Right cardiac atrium (tissue), 5 donors: ENCODE results near the gene BTBD10. TPM values are rescaled to one million over a fixed set of nuclear protein-coding genes. Genes with fewer than 3 reads are reported as not detected.
"Not testable (repeated sequence)": the region's sequence is repeated elsewhere in the genome, so short reads cannot be mapped to it uniquely, and the experiment has no call there.

Experiments
- ATAC-seq, 2 donors: fragments of 200-7000 bp; cut with Tn5 transposase; one replicate each; pipeline versions ENCODE4 v1.8.0 to v1.9.1; 2020; ENCODE audit warnings: moderate library complexity in 2 of 2, mild to moderate bottlenecking in 1 of 2
- DNase-seq, 3 donors: peaks; one replicate each; pipeline ENCODE4 v3.0.0-alpha.2; 2020
- H3K27ac ChIP-seq: one replicate; pipeline ENCODE4 v1.5.1; 2013; ENCODE audit warnings: mild to moderate bottlenecking, low read length, control low read depth, moderate library complexity
- H3K27me3 ChIP-seq: one replicate; pipeline ENCODE4 v1.6.1; 2013; ENCODE audit not compliant: control insufficient read depth, insufficient read depth
- H3K4me1 ChIP-seq: one replicate; pipeline ENCODE4 v1.6.1; 2013; ENCODE audit warnings: low read length; ENCODE audit not compliant: control insufficient read depth, insufficient read depth
- H3K4me3 ChIP-seq: one replicate; pipeline ENCODE4 v1.5.1; 2013; ENCODE audit warnings: low read length, control low read depth
- H3K9me3 ChIP-seq: one replicate; pipeline ENCODE4 v1.6.1; 2013; ENCODE audit warnings: low read length; ENCODE audit not compliant: control insufficient read depth
- WGBS: extraction: QIAGEN DNeasy Blood & Tissue Kit; methylation state at CpG from one replicate; pipeline ENCODE4 v1.1.7; 2013; 5-methylcytosine and 5-hydroxymethylcytosine counted together
- intact Hi-C, 4 donors: fragments of 100-400 bp; cut with DNase I; formaldehyde crosslinking; loops; one replicate each; pipeline versions ENCODE4 v1.11.0 to v1.14.0; 2022 to 2023
- polyA plus RNA-seq: library from polyadenylated mRNA; stranded (reverse); fragments of 200-250 nt; gene quantifications from one replicate; pipeline ENCODE4 v1.2.3, GENCODE V29; 2013
- total RNA-seq, 4 donors: library from RNA; stranded (reverse); fragmentation: NEBNext Ultra II Directional; extraction: Animal tissue kit (Norgen Biotek cat#: 25700); gene quantifications; one replicate each; pipeline ENCODE4 v1.2.1, GENCODE V29; 2021
- donor health status: healthy with polysubstance abuse.
- donor health status: DM: no; HTN: yes; CAD: no.
- donor health status: DM: no; HTN: no; CAD: no.
- donor health status: DM: no; HTN: yes; CAD: no; lungs with severe emphysema.
- donor health status: DM: yes; HTN: yes; CAD: no.

BTBD10 gene
- total and polyA plus RNA-seq, 5 donors, result 10.0 to 29.7 (median 23.3) TPM

GRCh38 chr11:13440100-13440855 is 22.7 kb downstream of the BTBD10 start:
- DNase-seq (peak in 1 of 3 donors; percentile 22), ATAC-seq (peak; percentile 97 to 98)
- H3K4me1 ChIP-seq, result no peaks in the 10 kb centered on the region
- WGBS, result 20% methylated on average over 8 of the region's 8 CpGs
- H3K4me3 ChIP-seq, result peak overlapping the region; percentile 60
- intact Hi-C loops, result no loop called here
- peak overlapping the region; percentile 35 for H3K27ac ChIP-seq
- H3K9me3 ChIP-seq, result no peaks in the 10 kb centered on the region
- no peaks in the 10 kb centered on the region for H3K27me3 ChIP-seq

DNA sequence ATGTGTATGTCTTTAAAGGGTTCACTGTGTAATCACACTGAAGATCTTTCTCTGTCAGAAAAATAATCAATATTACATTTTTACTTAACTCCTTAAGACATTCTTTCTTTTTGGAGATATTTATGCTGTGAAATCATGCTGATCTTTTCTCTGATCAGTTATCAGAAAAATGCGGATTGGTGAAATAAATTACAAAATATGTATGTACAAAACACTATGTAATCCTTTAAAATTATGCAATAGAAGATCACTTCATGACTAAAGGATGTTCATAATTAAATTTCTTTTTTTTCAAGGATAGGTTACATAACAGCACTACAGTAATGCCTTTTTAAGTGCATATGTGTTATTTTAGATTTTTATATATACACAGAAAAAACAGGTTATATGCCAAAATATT is 24.7 kb downstream of the BTBD10 start:
- Histone ChIP-seq H3K9me3 (no peaks in the 10 kb centered on the region), H3K4me1 (no peaks in the 10 kb centered on the region), H3K27me3 (no peaks in the 10 kb centered on the region), H3K4me3 (no peak overlapping the region), H3K27ac (no peak overlapping the region)
- ATAC-seq (no peak), DNase-seq (no peak)
- intact Hi-C loops, result no loop called here
- WGBS, result 92% methylated on average over 1 of the region's 1 CpG

DNA sequence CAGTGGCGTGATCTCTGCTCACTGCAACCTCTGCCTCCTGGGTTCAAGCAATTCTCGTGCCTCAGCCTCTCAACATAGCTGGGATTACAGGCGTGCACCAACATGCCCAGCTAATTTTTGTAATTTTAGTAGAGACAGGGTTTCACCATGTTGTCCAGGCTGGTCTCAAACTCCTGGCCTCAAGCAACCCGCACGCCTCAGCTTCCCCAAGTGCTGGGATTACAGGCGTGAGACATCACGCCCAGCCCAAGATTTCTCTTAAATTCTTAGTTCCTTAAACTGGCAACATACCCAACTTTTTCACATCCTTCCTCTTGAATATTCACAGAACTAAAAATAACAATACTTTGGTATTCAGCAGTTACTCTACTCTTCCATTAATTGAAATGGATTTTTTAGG is 26.2 kb downstream of the BTBD10 start:
- intact Hi-C loops, H3K9me3 ChIP-seq, ATAC-seq, DNase-seq, H3K27ac ChIP-seq, H3K4me1 ChIP-seq, H3K4me3 ChIP-seq, H3K27me3 ChIP-seq: not testable (repeated sequence)
- WGBS, result 93% methylated on average over 7 of the region's 7 CpGs

DNA sequence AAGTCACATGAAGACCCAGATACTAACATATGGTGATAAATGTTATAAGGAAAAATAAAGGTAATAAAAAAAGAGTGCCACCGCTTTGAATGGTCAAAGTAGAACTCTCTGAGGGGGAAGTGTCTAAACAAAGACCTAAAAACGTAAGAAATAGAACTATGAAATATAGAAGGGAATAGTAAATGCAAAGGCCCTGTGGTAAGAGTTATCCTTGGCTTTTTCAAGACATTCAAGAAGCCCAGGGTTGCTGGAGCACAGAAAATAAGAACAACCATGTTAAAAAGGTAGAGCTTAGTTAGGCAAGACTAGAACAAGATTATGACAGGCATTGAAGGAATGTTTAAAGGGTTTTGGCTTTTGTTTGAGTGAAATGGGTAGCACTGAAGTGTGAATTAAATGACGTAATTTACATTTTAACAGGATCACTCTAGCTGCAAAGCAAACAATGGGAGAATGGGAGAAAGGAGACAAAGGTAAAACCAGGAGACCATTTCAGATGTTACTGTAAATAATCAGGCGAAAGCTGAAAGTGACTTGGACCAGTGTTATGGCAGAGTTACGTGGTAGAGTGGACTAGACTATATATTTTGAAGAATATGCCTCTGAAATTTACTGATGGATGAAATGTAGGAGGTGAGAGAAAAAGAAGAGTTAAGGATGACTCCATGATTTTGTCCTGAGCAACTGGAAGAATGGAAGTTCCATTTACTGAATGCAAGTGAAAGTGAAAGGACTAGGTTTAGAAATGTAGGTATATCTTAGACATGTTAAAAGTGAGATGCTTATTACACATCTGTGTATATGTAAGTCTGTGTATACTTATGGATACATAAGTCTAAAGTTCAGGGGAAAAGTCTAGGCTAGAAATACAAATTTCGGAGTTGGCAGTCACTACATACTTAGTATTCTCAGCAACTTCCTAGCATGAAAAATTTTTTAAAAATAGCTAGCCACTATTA is 28.5 kb downstream of the BTBD10 start:
- H3K27me3 ChIP-seq, result no peaks in the 10 kb centered on the region
- ATAC-seq (no peak), DNase-seq (no peak)
- intact Hi-C loops, result no loop called here
- no peaks in the 10 kb centered on the region for H3K9me3 ChIP-seq
- no peak overlapping the region for H3K27ac ChIP-seq
- no peaks in the 10 kb centered on the region for H3K4me1 ChIP-seq
- H3K4me3 ChIP-seq, result no peak overlapping the region
- WGBS, result 95% methylated on average over 6 of the region's 6 CpGs

DNA sequence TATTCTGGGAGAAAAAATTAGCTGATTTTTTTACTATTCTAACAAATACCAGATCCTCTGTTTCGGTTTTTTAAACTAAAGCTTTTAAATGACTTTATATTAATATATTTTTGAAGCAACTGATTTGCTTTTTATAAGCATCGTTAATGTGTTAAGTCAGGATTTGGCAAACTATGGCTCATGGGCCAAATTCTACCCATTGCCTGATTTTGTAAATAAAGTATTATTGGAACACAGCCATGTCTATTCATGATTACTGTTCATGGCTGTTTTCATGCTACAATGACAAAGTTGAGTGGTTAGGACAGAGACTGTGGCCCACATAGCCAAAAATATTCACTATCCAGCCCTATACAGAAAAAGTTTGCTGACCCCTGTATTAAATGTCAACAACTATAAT is 29.6 kb downstream of the BTBD10 start:
- no peak for DNase-seq
- WGBS, result 95% methylated on average over 2 of the region's 2 CpGs
- no peak for ATAC-seq
- no peaks in the 10 kb centered on the region for H3K27me3 ChIP-seq
- H3K4me1 ChIP-seq, result no peaks in the 10 kb centered on the region
- intact Hi-C loops, result no loop called here
- no peak overlapping the region for H3K4me3 ChIP-seq
- H3K27ac ChIP-seq, result no peak overlapping the region
- no peaks in the 10 kb centered on the region for H3K9me3 ChIP-seq

GRCh38 chr11:13429836-13430235 is 33.2 kb downstream of the BTBD10 start:
- no peak for ATAC-seq
- Histone ChIP-seq H3K4me3 (no peak overlapping the region), H3K27me3 (no peaks in the 10 kb centered on the region), H3K4me1 (no peaks in the 10 kb centered on the region), H3K27ac (no peak overlapping the region), H3K9me3 (no peaks in the 10 kb centered on the region)
- intact Hi-C loops, result no loop called here
- 97% methylated on average over 3 of the region's 3 CpGs for WGBS
- DNase-seq, result no peak

DNA sequence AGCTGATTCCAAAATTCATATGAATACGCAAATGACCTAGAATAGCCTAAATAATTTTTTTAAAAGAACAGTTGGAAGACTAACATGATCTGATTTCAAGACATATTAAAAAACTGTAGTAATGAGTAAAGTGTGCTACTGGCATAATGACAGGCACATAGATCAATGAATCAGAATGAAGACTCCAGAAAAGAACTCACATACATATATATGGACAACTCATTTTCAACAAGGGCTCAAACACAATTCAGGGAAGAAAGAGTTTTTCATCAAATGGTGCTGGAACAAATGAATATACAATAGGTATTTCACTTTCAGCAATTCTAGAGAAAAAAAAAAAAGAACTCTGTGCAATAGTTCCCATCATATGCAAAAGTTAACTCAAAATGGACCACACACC is 33.7 kb downstream of the BTBD10 start:
- intact Hi-C loops, result no loop called here
- DNase-seq (no peak), ATAC-seq (no peak)
- WGBS, result 99% methylated on average over 1 of the region's 1 CpG
- no peaks in the 10 kb centered on the region for H3K9me3 ChIP-seq
- no peak overlapping the region for H3K4me3 ChIP-seq
- no peak overlapping the region for H3K27ac ChIP-seq
- H3K4me1 ChIP-seq, result no peaks in the 10 kb centered on the region
- H3K27me3 ChIP-seq, result no peaks in the 10 kb centered on the region

GRCh38 chr11:13427440-13427839 is 35.6 kb downstream of the BTBD10 start:
- H3K27me3 ChIP-seq, result no peaks in the 10 kb centered on the region
- H3K9me3 ChIP-seq, result no peaks in the 10 kb centered on the region
- intact Hi-C loops, result no loop called here
- H3K4me3 ChIP-seq, result no peak overlapping the region
- H3K27ac ChIP-seq, result no peak overlapping the region
- H3K4me1 ChIP-seq, result no peaks in the 10 kb centered on the region
- DNase-seq, result no peak
- no peak for ATAC-seq

- Histone ChIP-seq H3K27ac (no peak overlapping the region), H3K27me3 (no peaks in the 10 kb centered on the region), H3K4me1 (no peaks in the 10 kb centered on the region), H3K4me3 (no peak overlapping the region), H3K9me3 (no peaks in the 10 kb centered on the region)
- intact Hi-C loops, result no loop called here
- DNase-seq, result no peak
- no peak for ATAC-seq
- 87% methylated on average over 6 of the region's 6 CpGs for WGBS
Measured at GRCh38 chr11:13423372-13423771, 39.6 kb downstream of the BTBD10 start.

DNA sequence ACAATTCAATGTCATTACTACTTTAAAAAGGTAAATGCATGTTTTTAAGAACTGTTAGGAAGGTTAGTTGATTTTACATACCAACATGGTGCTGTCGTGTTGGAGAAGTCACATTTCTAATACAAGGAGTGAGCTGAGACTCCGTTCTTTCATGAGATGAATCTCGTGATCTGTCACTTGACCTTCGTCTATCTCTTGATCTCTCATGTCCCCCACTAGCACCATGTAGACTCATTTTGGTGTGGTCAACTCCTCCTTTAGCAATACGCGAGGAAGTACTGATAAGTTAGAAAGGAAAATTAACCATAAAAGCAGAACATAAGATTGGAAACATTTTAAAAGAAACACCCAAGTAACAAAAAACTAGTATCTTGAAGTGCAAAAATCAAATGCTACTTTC is 41.5 kb downstream of the BTBD10 start:
- ATAC-seq (no peak), DNase-seq (no peak)
- no peaks in the 10 kb centered on the region for H3K4me1 ChIP-seq
- 96% methylated on average over 6 of the region's 6 CpGs for WGBS
- H3K4me3 ChIP-seq, result no peak overlapping the region
- intact Hi-C loops, result no loop called here
- H3K27me3 ChIP-seq, result no peaks in the 10 kb centered on the region
- H3K9me3 ChIP-seq, result no peaks in the 10 kb centered on the region
- no peak overlapping the region for H3K27ac ChIP-seq

- 90% methylated on average over 3 of the region's 3 CpGs for WGBS
- intact Hi-C loops, result no loop called here
Measured at GRCh38 chr11:13415201-13415600, 47.8 kb downstream of the BTBD10 start.

More at GRCh38 chr11:13415201-13415600, 47.8 kb downstream of the BTBD10 start:
- Histone ChIP-seq H3K9me3 (no peaks in the 10 kb centered on the region), H3K4me1 (no peaks in the 10 kb centered on the region), H3K4me3 (no peak overlapping the region), H3K27ac (no peak overlapping the region), H3K27me3 (no peaks in the 10 kb centered on the region)
- no peak for DNase-seq
- no peak for ATAC-seq
